Spleen (tissue), 7 donors: ENCODE results near the gene ZNF320.
"Not testable (repeated sequence)": the region's sequence is repeated elsewhere in the genome, so short reads cannot be mapped to it uniquely, and the experiment has no call there.

Experiments used
- POLR2AphosphoS5 ChIP-seq, 3 donors: sonication (generic); formaldehyde crosslinking; IDR thresholded peaks; one replicate each; pipeline ENCODE4 v1.5.1; 2017; ENCODE audit warnings: antibody characterized with exemption in 3 of 3
- TF ChIP-seq, protein P1 (sequence below), 11 experiments: fragments of 200-600 bp in 7 of 11; fragments of 450-650 bp in 4 of 11; sonication (generic) in 4 of 11; IDR thresholded peaks in 8 of 11; conservative IDR thresholded peaks in 3 of 11; 1 replicate in 7 of 11; 2 replicates in 4 of 11; pipeline versions ENCODE4 v1.4.0 to v1.8.0; 2016 to 2021; ENCODE audit warnings: antibody characterized with exemption in 11 of 11, inconsistent platforms in 4 of 11, mild to moderate bottlenecking in 1 of 11
- donor health status: DM: no; HTN: no; CAD: no; lungs with moderate emphysema.
- donor health status: DM: no; HTN: no; CAD: no.
- donor health status: DM: no; HTN: no; CAD: no.

- not testable (repeated sequence) for TF ChIP-seq POLR2AphosphoS5 (IDR thresholded peaks at IDR 0.05)
- TF ChIP-seq, protein P1, sequence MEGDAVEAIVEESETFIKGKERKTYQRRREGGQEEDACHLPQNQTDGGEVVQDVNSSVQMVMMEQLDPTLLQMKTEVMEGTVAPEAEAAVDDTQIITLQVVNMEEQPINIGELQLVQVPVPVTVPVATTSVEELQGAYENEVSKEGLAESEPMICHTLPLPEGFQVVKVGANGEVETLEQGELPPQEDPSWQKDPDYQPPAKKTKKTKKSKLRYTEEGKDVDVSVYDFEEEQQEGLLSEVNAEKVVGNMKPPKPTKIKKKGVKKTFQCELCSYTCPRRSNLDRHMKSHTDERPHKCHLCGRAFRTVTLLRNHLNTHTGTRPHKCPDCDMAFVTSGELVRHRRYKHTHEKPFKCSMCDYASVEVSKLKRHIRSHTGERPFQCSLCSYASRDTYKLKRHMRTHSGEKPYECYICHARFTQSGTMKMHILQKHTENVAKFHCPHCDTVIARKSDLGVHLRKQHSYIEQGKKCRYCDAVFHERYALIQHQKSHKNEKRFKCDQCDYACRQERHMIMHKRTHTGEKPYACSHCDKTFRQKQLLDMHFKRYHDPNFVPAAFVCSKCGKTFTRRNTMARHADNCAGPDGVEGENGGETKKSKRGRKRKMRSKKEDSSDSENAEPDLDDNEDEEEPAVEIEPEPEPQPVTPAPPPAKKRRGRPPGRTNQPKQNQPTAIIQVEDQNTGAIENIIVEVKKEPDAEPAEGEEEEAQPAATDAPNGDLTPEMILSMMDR (IDR thresholded peaks at IDR 0.05 in 8 of 11, conservative IDR thresholded peaks at IDR 0.05 in 3 of 11), result not testable (repeated sequence)
Observed at GRCh38 chr19:52868031-52868430, 29.4 kb downstream of the ZNF320 start.
